ENCODE data around the gene CORIN. TPM values are rescaled to one million over a fixed set of nuclear protein-coding genes. Genes with fewer than 3 reads are reported as not detected.
"Not testable (repeated sequence)": the region's sequence is repeated elsewhere in the genome, so short reads cannot be mapped to it uniquely, and the experiment has no call there.

The CORIN gene
- polyA plus RNA-seq, 3 donors = 4.8 to 5.6 (median 5.5) TPM

DNA sequence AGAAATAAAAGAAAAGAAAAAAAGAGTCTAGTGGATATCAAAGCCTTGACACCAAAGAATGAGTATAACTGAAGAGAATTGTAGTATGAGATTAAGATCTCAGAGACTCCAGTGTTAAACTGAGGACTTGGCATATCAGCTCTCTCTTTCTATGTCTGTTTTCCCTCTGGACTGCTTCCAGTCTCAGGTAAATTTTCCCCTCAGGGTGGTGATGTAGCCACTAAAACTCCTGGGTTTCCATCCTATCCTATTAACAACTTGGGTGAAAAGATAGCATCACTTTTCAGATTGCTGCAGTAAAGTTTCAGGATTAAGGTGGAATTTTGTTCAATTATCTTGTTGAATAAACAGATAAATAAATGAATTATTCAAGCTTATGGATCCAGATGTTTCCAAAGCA lies 267.1 kb downstream of the CORIN start:
- DNase-seq = no peak

DNA sequence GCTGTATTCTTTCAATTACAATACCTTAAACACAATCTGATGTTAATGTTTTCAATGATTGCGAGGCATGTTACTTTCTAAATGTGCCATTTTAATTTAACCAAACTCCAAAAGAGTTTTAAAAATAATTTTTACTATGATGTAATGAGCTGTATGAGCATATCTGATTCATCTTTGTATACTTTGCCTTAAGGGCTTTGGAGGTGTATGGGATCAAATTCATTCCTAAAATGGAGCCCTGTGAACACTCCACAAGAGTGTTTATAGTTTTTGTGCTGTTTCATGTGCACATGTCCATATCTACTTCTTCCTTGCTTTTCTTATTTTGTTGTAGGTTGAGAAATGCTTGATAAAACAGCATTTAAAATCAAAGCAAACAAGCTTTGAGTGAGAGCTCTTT lies 270.4 kb downstream of the CORIN start:
- DNase-seq = no peak

DNA sequence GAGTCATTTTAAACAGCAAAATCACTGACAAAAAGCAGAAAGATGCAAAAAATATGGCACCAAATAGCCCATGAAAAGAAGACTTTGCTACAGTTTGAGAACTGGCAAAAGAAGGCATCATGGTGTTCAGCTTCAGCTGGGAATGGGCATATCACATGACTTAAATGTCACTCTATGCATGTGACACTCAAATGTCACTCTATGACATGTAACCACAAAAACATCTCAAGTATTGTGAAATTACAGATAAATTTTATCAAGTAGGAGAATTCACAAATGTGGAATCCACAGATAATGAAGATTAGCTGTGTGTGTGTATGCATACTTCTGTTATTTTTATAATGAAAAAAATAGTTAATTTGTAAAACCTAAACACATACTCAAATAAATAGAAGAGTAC lies 270.9 kb downstream of the CORIN start:
- DNase-seq = no peak

DNA sequence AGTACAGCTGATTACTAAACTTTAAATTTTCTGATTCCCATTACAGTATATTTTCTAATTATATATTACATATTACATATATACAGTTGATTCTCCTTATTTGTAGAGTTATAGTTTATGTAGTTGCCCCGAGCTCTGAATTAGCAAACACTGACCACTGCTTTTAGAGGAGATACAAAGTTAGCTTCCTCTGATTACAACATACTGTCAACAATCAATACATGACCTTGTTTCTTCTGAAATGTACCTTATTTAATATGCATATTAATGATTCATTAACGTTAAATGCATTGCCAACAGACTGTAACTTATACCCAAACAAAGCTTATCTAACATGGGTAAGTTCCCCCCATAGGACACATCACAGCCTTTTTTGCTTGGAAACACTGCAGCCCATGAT lies 271.3 kb downstream of the CORIN start:
- DNase-seq = no peak

DNA sequence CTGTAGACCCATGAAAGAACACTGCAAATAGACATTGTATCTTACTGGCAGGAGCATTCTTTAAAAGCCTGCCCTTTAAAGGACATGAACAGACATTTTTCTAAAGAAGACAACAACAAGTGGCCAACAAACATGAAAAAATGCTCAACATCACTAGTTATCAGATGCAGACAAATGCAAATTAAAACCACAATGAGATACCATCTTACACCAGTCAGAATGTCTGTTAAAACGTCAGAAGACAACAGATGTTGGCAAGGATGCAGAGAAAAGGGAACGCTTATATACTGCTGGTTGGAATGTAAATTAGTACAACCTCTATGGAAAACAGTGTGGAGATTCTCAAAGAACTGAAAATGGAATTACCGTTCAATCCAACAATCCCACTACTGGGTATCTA lies 275.6 kb downstream of the CORIN start:
- DNase-seq = no peak

DNA sequence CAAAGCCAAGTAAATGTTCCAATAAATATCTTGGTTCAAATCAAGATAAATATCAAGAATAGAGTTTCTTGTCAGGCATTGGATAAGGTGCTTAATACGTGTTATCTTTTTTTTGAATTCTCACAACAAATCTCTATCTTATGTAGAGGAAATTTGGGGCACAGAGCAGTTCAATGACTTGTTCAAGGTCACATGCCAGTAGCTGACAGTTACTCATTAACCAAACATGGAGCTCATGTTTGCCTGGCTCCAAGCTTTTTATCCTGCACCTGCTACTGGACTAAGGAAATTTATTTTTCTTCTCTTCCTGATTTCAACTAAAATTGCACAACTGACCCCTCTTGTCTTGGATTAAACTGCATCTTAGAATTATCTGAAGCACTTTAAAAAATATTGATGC lies 276.5 kb downstream of the CORIN start:
- DNase-seq = no peak

DNA sequence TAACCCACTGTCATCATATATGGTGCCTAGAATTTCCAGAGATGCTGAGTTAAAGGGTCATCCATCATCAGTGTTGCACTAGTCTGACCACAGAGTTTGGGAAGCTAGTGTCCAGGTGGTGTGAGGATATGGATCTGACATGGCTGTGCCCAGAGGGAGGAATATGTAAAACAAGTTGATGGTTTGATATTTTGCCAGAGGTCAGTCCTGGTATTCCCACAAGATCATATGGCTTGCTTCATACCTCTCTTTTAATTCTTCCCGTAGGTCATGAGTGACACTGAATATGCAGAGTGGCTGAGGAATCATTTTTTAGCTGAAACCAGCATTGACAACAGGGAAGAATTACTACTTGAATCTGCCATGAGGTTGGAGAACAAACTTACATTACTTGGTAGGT lies 277.2 kb downstream of the CORIN start:
- DNase-seq = no peak

DNA sequence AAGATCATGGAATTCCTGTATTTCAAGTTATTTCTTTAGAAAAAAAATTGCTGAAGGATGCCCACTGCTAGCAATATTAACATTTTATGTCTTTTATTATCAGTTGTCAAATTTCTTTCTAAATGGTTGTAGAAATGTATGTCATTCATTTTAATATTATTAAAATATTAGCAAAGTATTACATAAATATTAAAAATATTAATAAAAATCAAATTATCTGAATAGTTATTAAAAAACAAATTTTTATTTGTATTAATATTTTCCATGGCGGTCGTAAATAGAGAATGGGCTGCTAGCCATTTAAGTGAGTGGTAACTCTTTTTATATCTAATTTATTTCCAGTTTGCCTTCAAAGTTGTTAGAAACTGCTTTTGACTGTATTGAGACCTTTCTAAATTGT lies 280.6 kb downstream of the CORIN start:
- DNase-seq = no peak

DNA sequence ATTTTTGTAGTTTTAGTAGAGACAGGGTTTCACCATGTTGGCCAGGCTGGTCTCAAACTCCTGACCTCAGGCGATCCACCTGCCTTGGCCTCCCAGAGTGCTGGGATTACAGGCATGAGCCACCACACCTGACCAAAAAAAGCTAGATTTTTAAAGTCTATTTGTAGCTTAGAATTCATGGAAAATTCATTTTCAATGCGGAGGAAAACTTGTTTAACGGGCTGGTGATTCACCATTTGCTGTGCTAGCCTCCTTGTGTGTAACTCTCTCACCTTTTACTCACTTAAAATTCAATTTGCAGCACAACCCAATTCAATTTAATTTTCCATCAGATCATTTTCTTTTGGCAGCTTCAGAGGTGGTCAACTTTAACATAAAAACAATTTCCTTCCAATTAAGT lies 281.9 kb downstream of the CORIN start:
- not testable (repeated sequence) for DNase-seq

DNA sequence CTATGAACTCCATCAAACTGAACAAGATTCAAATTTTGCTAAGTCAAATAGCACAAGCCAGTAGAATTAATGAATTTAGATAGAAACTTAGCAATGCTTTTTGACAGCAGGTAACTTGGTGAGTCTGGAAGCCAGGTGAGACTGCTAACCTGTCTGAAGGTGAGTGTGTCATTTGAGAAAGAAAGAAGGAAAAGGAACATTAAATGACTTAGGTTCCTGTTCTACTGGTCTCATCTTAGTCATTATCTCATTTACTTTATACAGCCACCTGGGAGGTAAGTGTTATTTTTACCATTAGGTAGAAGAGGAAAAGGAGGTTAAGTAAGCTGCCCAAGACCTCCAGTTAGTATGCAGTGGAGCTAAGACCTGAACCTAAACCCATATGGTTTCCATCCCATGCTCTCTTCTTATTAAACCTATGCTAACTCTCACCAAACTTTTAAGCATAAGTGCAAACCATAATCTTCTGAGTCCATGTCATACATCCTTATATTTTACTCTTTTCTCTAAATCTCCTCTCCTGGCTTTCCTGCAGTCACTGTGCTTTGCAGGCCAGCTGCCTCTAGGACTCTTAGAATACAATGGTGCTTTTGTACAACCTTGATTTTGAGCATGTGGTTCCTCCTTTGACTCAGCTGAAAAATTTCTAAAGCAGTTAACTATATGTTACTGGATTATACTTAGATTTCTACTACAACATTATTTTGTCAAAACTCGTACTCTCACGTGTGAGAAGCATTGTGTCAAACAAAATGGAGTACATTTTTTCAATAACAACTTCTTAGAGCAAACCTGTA lies 284.3 kb downstream of the CORIN start:
- DNase-seq = no peak

DNA sequence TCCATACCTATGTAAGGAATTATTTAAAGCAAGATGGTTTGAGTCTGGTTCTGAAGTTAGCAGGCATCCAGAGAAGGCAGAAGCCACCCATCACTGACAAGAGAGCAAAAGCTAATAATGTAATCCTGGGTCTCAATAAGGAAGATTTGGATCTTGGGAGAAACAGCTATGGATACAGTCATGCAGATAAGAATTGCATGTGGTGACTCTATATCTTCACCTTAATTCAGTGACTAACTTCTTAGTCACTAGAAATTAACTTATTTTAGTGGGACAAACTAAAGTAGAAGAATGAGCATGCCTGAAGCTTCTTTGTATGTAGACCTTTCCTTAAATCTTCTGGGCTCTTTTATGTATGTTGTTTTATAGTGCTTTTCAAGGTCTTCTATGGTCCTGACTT lies 286.2 kb downstream of the CORIN start:
- DNase-seq = no peak

DNA sequence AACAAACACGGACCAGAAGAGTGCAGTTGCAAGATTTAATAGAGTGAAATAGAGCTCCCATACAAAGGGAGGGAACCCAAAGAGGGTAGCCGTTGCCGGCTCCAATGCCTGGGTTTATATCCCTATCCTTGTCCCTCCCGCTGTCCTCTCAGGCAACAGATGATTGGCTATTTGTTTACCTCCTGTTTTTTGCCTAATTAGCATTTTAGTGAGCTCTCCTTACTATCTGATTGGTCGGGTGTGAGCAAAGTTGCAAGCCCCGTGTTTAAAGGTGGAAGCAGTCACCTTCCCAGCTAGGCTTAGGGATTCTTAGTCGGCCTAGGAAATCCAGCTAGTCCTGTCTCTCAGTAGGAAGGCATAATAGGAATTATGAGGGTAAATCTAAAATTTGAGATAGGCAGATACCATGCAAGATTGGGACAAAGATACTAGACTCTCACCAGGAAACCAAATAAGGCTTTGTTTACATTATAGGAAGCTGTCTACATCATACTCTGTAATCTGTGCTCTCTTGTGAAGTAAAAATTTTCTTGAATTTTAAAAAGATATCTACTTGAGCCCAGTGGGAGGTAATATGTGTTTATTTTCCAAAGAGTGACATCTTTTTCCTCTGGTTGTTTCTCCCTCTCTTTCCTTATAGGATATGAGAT lies 286.8 kb downstream of the CORIN start:
- DNase-seq = no peak

DNA sequence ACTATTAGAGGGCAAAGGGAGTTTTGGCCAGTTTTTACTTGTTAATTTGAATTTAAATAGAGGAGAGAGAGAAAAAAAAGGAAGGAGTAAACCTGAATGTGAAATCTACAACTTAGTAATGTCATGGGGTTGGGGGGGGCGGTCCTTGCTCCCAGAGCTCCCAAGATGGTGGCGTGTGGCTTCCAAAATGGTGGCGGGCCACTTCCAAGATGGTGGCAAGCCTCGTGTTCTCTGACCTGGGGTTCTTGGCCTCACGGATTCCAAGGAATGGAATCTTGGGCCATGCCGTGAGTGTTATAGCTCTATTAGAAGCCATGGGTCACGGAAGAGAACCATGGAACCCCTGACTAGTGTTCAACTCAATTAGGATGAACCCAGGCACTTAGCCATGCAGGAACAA lies 287.5 kb downstream of the CORIN start:
- not testable (repeated sequence) for DNase-seq

Other genes with a start within 250 kb of the CORIN start
- 10 to 100 TPM; 23.9 to 27.6 (median 25.9) TPM for gene NFXL1, start 76.5 kb upstream of the CORIN start, polyA plus RNA-seq (ENCODE audit: insufficient read length in 3 of 3)
- 1 to 10 TPM; 3.3 to 5.9 (median 4.7) TPM for gene CNGA1, start 178.6 kb upstream of the CORIN start, polyA plus RNA-seq (ENCODE audit: insufficient read length in 3 of 3)
- 10 to 100 TPM in 2 of 3 donors, 1 to 10 TPM in 1; 9.7 to 13.7 (median 10.5) TPM for gene NIPAL1, start 178.7 kb upstream of the CORIN start, polyA plus RNA-seq (ENCODE audit: insufficient read length in 3 of 3)

Measured in renal pelvis (tissue), 4 donors.